Fibroblast of mammary gland (primary cell): ENCODE measurements around the gene SKAP1.

ENCODE experiments used
- DNase-seq: peaks from one replicate; pipeline ENCODE4 v3.0.0-alpha.2; 2010; ENCODE audit warnings: low read depth
- H3K4me3 ChIP-seq: 2 replicates; pipeline ENCODE4 v1.5.1; 2011; ENCODE audit warnings: low read depth, mild to moderate bottlenecking, low read length, moderate library complexity; ENCODE audit not compliant: control insufficient read depth
- CTCF ChIP-seq: conservative IDR thresholded peaks from 2 replicates; pipeline ENCODE4 v1.5.1; 2011; ENCODE audit warnings: low read depth, low read length, inconsistent platforms; ENCODE audit not compliant: control insufficient read depth, insufficient read depth

SKAP1 gene

GRCh38 chr17:48244814-48245213 is 185.2 kb downstream of the SKAP1 start:
- DNase-seq: peak; percentile 25
- H3K4me3 ChIP-seq: no peak overlapping the region
- TF ChIP-seq CTCF: no peak

GRCh38 chr17:48244121-48244711 is 185.8 kb downstream of the SKAP1 start:
- H3K4me3 ChIP-seq: no peak overlapping the region
- no peak for DNase-seq
- no peak for TF ChIP-seq CTCF

GRCh38 chr17:48241770-48242497 is 188.1 kb downstream of the SKAP1 start:
- DNase-seq: no peak
- no peak for TF ChIP-seq CTCF
- no peak overlapping the region for H3K4me3 ChIP-seq

DNA sequence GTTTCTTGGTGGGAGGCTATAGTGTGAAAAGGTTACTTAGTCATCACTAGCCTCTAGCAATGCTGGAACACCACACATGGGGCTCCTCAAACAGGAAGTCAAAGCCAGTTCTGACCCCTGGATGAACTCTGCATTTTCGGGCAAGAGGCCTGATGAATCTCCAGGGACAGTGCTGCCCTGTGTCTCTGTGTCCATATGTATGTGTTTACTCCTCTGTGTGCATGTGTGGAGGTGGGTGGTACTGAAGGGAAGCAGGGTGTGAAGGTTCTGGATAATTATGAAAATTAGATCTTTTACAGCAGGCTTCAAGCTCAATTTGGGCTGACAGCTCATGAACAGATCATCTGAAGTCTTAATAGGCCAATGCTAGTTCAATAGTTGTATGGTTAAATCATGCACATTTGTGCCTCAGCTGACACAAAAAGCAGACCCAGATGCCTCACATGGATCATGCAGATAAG is 188.9 kb downstream of the SKAP1 start:
- peak; percentile 85 for DNase-seq
- no peak overlapping the region for H3K4me3 ChIP-seq
- no peak for TF ChIP-seq CTCF

DNA sequence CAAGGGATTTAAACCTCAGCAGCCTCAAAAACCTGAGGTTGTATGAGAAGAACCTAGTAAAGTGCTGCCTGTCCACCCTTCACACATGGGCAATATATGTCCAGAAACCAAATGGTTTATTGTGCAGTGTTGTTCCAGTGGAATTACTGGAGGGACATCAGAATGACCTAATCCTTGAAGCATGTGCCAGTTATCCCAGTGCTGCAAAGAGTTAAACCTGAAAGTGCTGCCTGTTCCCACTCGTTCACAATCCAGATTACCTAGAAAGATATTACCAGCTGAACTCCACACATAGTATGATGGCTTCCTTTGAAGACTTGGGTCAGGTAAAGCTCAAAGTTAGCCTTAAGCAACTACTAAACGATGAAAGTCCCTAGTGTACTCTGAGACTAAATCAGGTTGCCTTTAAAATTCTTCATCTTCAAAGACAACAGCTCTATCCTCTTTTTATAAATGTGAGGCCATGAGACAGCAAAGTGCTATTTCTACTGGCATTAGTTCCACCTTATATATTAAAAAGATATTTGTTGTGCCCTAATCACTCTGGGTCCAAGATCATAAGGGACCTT is 189.4 kb downstream of the SKAP1 start:
- peak; percentile 40 for DNase-seq
- no peak for TF ChIP-seq CTCF
- no peak overlapping the region for H3K4me3 ChIP-seq

DNA sequence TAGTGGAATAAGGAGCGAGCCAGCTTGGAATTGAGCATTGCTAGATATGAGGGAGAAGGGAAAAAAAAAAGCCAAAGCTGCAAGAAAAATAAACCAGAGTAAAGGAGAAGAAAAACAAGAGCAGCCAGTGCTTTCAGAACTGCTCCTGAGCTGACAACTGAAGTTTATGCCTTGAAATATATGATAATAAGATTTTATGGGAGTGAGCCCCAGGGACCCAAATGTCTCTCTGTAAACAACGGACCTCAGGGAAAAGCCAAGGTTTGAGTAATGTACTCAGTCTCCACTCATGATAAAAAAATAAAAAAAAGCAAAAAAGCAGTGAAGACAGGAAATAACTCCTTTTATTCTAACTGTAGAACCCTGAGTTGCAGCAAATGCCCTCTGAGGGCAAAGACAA is 189.9 kb downstream of the SKAP1 start:
- no peak for DNase-seq
- no peak overlapping the region for H3K4me3 ChIP-seq
- no peak for TF ChIP-seq CTCF

DNA sequence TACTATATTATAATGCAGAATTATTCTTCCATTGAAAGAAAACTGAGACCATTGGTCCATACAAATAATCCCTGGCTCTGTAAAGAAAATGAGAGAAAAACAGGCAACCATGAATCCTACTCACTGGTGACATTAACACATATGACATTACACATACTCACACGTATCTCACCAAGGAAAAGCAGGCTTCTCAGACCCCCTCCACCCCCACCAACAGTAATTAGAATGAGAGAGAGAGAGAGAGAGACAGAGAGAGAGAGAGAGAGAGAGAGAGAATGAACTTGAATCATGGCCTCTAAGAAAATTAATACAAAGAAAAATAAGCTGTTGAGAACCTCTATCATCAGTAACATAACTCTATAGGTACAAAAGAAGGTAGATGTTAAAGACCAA is 190.4 kb downstream of the SKAP1 start:
- H3K4me3 ChIP-seq: no peak overlapping the region
- DNase-seq: no peak
- no peak for TF ChIP-seq CTCF
